H1 (cell line): Measurements from ENCODE around the gene LRRTM3. TPM values are rescaled to one million over a fixed set of nuclear protein-coding genes. Genes with fewer than 3 reads are reported as not detected.

ENCODE experiments used
- CTCF ChIA-PET: fragments of 300-600 bp; sonication (Branson Sonifier 250); formaldehyde crosslinking; loops from one replicate; lab custom pipeline; 2021; ENCODE audit not compliant: partially characterized antibody; lab: Charles Lee
- POLR2A ChIA-PET: fragments of 300-600 bp; sonication (Branson Sonifier 250); formaldehyde crosslinking; loops from one replicate; lab custom pipeline; 2021; ENCODE audit warnings: inconsistent platforms; ENCODE audit not compliant: partially characterized antibody; lab: Charles Lee
- DNase-seq, 2 experiments: peaks; one replicate each; pipeline versions ENCODE4 v3.0.0 to v3.0.0-alpha.2; 2010 to 2022; ENCODE audit warnings: low spot score in 2 of 2, low read depth in 1 of 2, mixed read lengths in 1 of 2
- FAIRE-seq: peaks from 2 replicates; lab custom pipeline; 2011; peaks lifted over from hg19 to GRCh38; lab: Jason Lieb, UNC
- H2AFZ ChIP-seq: 2 replicates; pipeline ENCODE4 v1.8.1; 2012; ENCODE audit warnings: low read length, inconsistent platforms
- H2AK5ac ChIP-seq: 2 replicates; pipeline ENCODE4 v1.6.1; 2013; ENCODE audit warnings: low read depth, low read length
- H2BK120ac ChIP-seq: replicated peaks from 2 replicates; pipeline ENCODE3; 2013; ENCODE audit warnings: low read depth, low read length, inconsistent platforms
- H2BK12ac ChIP-seq: 2 replicates; pipeline ENCODE4 v1.6.1; 2013; ENCODE audit warnings: low read depth, low read length
- H2BK15ac ChIP-seq: 2 replicates; pipeline ENCODE4 v1.6.1; 2013; ENCODE audit warnings: low read length
- H2BK20ac ChIP-seq: 2 replicates; pipeline ENCODE4 v1.6.1; 2013; ENCODE audit warnings: low read length
- H2BK5ac ChIP-seq: 2 replicates; pipeline ENCODE4 v1.6.1; 2013; ENCODE audit warnings: low read depth, low read length
- H3K14ac ChIP-seq: 2 replicates; pipeline ENCODE4 v1.6.1; 2013; ENCODE audit warnings: inconsistent platforms; ENCODE audit not compliant: insufficient read length
- H3K18ac ChIP-seq: 2 replicates; pipeline ENCODE4 v1.6.1; 2013; ENCODE audit warnings: low read length; ENCODE audit errors: extremely low read depth
- H3K23ac ChIP-seq: 2 replicates; pipeline ENCODE4 v1.6.1; 2013; ENCODE audit warnings: inconsistent platforms; ENCODE audit not compliant: insufficient read length
- H3K23me2 ChIP-seq: 2 replicates; pipeline ENCODE4 v1.6.1; 2013; ENCODE audit warnings: low read depth, low read length
- H3K27ac ChIP-seq: 2 replicates; pipeline ENCODE4 v1.6.1; 2011; ENCODE audit warnings: low read depth, low read length, inconsistent platforms
- H3K27me3 ChIP-seq, 4 experiments: replicated peaks in 1 of 4; 1 replicate in 1 of 4; 2 replicates in 3 of 4; pipeline versions ENCODE4 v1.6.1 to v1.8.1; 2011 to 2013; ENCODE audit warnings: low read length in 3 of 4, mild to moderate bottlenecking in 3 of 4, inconsistent platforms in 2 of 4, mixed read lengths in 2 of 4, moderate library complexity in 1 of 4; ENCODE audit not compliant: control insufficient read depth in 3 of 4, insufficient read depth in 3 of 4; ENCODE audit errors: extremely low read depth in 1 of 4
- H3K36me3 ChIP-seq, 4 experiments: 2 replicates each; pipeline versions ENCODE4 v1.6.1 to v1.8.1; 2011 to 2013; ENCODE audit warnings: mild to moderate bottlenecking in 4 of 4, low read length in 3 of 4, moderate library complexity in 2 of 4, control low read depth in 1 of 4, inconsistent platforms in 1 of 4; ENCODE audit not compliant: insufficient read depth in 4 of 4, control insufficient read depth in 2 of 4
- H3K4ac ChIP-seq: replicated peaks from 2 replicates; pipeline ENCODE3; 2013; ENCODE audit warnings: low read length, low read depth, mixed read lengths, inconsistent platforms; ENCODE audit not compliant: insufficient read length
- H3K4me1 ChIP-seq, 4 experiments: replicated peaks in 1 of 4; 1 replicate in 1 of 4; 2 replicates in 3 of 4; pipeline versions ENCODE4 v1.6.1 to v1.8.1; 2011 to 2013; ENCODE audit warnings: low read length in 3 of 4, inconsistent platforms in 2 of 4, mixed read lengths in 1 of 4; ENCODE audit not compliant: insufficient read depth in 4 of 4, control insufficient read depth in 3 of 4
- H3K4me2 ChIP-seq, 2 experiments: 2 replicates each; pipeline versions ENCODE4 v1.6.1 to v1.8.1; 2011 to 2013; ENCODE audit warnings: low read depth in 2 of 2, low read length in 2 of 2, control low read depth in 1 of 2, inconsistent platforms in 1 of 2, mild to moderate bottlenecking in 1 of 2; ENCODE audit not compliant: insufficient read depth in 1 of 2
- H3K4me3 ChIP-seq, 4 experiments: fragments of 200-600, 300-600 bp in 1 of 4; sonication (generic), shearing (Covaris generic), sonication (Bioruptor Twin) in 1 of 4; 2 replicates each; pipeline versions ENCODE4 v1.5.1 to v1.8.1; 2011 to 2016; ENCODE audit warnings: low read length in 4 of 4, low read depth in 3 of 4, control low read depth in 2 of 4, inconsistent platforms in 2 of 4, mild to moderate bottlenecking in 2 of 4, mixed read lengths in 1 of 4, moderate library complexity in 1 of 4; ENCODE audit not compliant: insufficient read depth in 2 of 4; ENCODE audit errors: extremely low read depth in 1 of 4
- H3K56ac ChIP-seq: replicated peaks from 2 replicates; pipeline ENCODE3; 2013; ENCODE audit warnings: low read depth, mild to moderate bottlenecking, mixed read lengths, low read length, inconsistent platforms; ENCODE audit not compliant: insufficient read length
- H3K79me1 ChIP-seq: 2 replicates; pipeline ENCODE4 v1.6.1; 2013; ENCODE audit warnings: low read depth, low read length, control low read depth
- H3K79me2 ChIP-seq, 2 experiments: 2 replicates each; pipeline versions ENCODE4 v1.6.1 to v1.8.1; 2012 to 2013; ENCODE audit warnings: low read length in 2 of 2, mild to moderate bottlenecking in 2 of 2, inconsistent platforms in 1 of 2; ENCODE audit not compliant: insufficient read depth in 2 of 2, control insufficient read depth in 1 of 2
- H3K9ac ChIP-seq, 4 experiments: replicated peaks in 1 of 4; 1 replicate in 1 of 4; 2 replicates in 3 of 4; pipeline versions ENCODE4 v1.6.1 to v1.8.1; 2011 to 2013; ENCODE audit warnings: low read depth in 3 of 4, low read length in 3 of 4, control low read depth in 2 of 4, mild to moderate bottlenecking in 2 of 4, moderate library complexity in 2 of 4, inconsistent platforms in 1 of 4; ENCODE audit errors: extremely low read depth in 1 of 4
- H3K9me3 ChIP-seq, 2 experiments: 2 replicates each; pipeline versions ENCODE4 v1.6.1 to v1.8.1; 2012 to 2013; ENCODE audit warnings: mild to moderate bottlenecking in 2 of 2, moderate library complexity in 2 of 2, control low read depth in 1 of 2, inconsistent platforms in 1 of 2, low read depth in 1 of 2, low read length in 1 of 2, mixed read lengths in 1 of 2; ENCODE audit not compliant: insufficient read depth in 2 of 2
- H4K20me1 ChIP-seq, 2 experiments: replicated peaks in 1 of 2; 2 replicates each; pipeline versions ENCODE3 to v1.8.1; 2011 to 2013; ENCODE audit warnings: inconsistent platforms in 2 of 2, low read length in 2 of 2, mild to moderate bottlenecking in 1 of 2; ENCODE audit not compliant: insufficient read depth in 2 of 2, control insufficient read depth in 1 of 2
- H4K5ac ChIP-seq: 2 replicates; pipeline ENCODE4 v1.6.1; 2013; ENCODE audit warnings: low read length, low read depth, mixed read lengths, inconsistent platforms; ENCODE audit not compliant: insufficient read length
- H4K8ac ChIP-seq: 2 replicates; pipeline ENCODE4 v1.8.0; 2013; ENCODE audit warnings: mild to moderate bottlenecking, moderate library complexity, low read length, inconsistent platforms; ENCODE audit not compliant: insufficient read depth; ENCODE audit errors: extremely low read depth
- H4K91ac ChIP-seq: replicated peaks from 2 replicates; pipeline ENCODE3; 2013; ENCODE audit warnings: low read length, mixed read lengths, inconsistent platforms; ENCODE audit not compliant: insufficient read length
- BACH1 ChIP-seq: IDR thresholded peaks from 2 replicates; pipeline ENCODE4 v1.6.1; 2012; ENCODE audit warnings: low read length, improper control_type of control experiment
- BRCA1 ChIP-seq: IDR thresholded peaks from 2 replicates; pipeline ENCODE4 v1.6.1; 2012; ENCODE audit warnings: low read depth, low read length, improper control_type of control experiment
- CBX8 ChIP-seq: fragments of 300-800, 300-1000 bp; sonication (generic); IDR thresholded peaks from 2 replicates; pipeline ENCODE4 v1.7.1; 2016; ENCODE audit warnings: low read depth, low read length, borderline replicate concordance
- CEBPB ChIP-seq: IDR thresholded peaks from 2 replicates; pipeline ENCODE4 v1.6.1; 2012; ENCODE audit warnings: low read depth, low read length
- CHD2 ChIP-seq: IDR thresholded peaks from 2 replicates; pipeline ENCODE4 v1.6.1; 2012; ENCODE audit warnings: low read length, improper control_type of control experiment
- EZH2 ChIP-seq: fragments of 200-600 bp; sonication (generic); IDR thresholded peaks from 2 replicates; pipeline ENCODE4 v1.7.1; 2012; ENCODE audit warnings: low read depth, mild to moderate bottlenecking, moderate library complexity, low read length, inconsistent platforms; ENCODE audit not compliant: severe bottlenecking
- HDAC6 ChIP-seq: IDR thresholded peaks from one replicate; pipeline ENCODE4 v1.7.1; 2012; ENCODE audit warnings: low read depth, mild to moderate bottlenecking, inconsistent platforms, low read length, moderate library complexity
- MAFK ChIP-seq: IDR thresholded peaks from 2 replicates; pipeline ENCODE4 v1.6.1; 2012; ENCODE audit warnings: low read depth, mild to moderate bottlenecking, improper control_type of control experiment, low read length
- POLR2A ChIP-seq, 2 experiments: IDR thresholded peaks; 1 replicate in 1 of 2; 2 replicates in 1 of 2; pipeline ENCODE4 v1.6.1; 2011; ENCODE audit warnings: low read depth in 2 of 2, low read length in 2 of 2, mild to moderate bottlenecking in 2 of 2; ENCODE audit errors: control extremely low read depth in 1 of 2
- RBBP5 ChIP-seq: IDR thresholded peaks from 2 replicates; pipeline ENCODE4 v1.7.1; 2012; ENCODE audit warnings: low read depth, mild to moderate bottlenecking, inconsistent platforms, low read length, moderate library complexity, borderline replicate concordance
- SIRT6 ChIP-seq: IDR thresholded peaks from one replicate; pipeline ENCODE4 v1.7.1; 2012; ENCODE audit warnings: low read length, inconsistent platforms
- TEAD4 ChIP-seq: IDR thresholded peaks from 2 replicates; pipeline ENCODE4 v1.6.1; 2012; ENCODE audit warnings: low read depth, low read length, inconsistent platforms, mixed read lengths
- WGBS, 2 experiments: shearing (Covaris generic) in 1 of 2; methylation state at CpG; one replicate each; pipeline versions ENCODE4 v1.1.6 to v1.1.7; 2013 to 2015; ENCODE audit warnings: low lambda C conversion rate in 2 of 2, mixed read lengths in 2 of 2, inconsistent platforms in 1 of 2, low coverage in 1 of 2, missing lambda C conversion rate in 1 of 2; ENCODE audit not compliant: insufficient replicate concordance in 2 of 2, insufficient coverage in 1 of 2, insufficient read length in 1 of 2; ENCODE audit errors: extremely low coverage in 1 of 2, missing lambda C conversion rate in 1 of 2; 5-methylcytosine and 5-hydroxymethylcytosine counted together
- polyA plus RNA-seq, 7 experiments: library from polyadenylated mRNA; depleted of rRNA in 3 of 7; stranded (reverse) in 5 of 7; unstranded in 2 of 7; fragments of >200 nt in 5 of 7; fragments of 200-250 nt in 2 of 7; gene quantifications; 1 replicate in 5 of 7; 2 replicates in 1 of 7; 4 replicates in 1 of 7; pipeline versions ENCODE4 v1.2.1 to v1.2.3, GENCODE V29; 2011 to 2013; ENCODE audit warnings: missing spikeins in 2 of 7, mixed read lengths in 2 of 7
- total RNA-seq: library from RNA; stranded (reverse); fragmentation: NEBNext Ultra II Directional; extraction: Animal tissue kit (Norgen Biotek cat#: 25700); gene quantifications from 2 replicates; pipeline ENCODE4 v1.2.1, GENCODE V29; 2021
- TF ChIP-seq, protein P1 (sequence below): IDR thresholded peaks from 2 replicates; pipeline ENCODE4 v1.6.1; 2012; ENCODE audit warnings: inconsistent platforms

Gene LRRTM3
- total and polyA plus RNA-seq, 2 of the 8 experiments (the other 6 are each of a cell fraction or from before 2014, with no cell fraction given), result 0.33 to 0.48 TPM

DNA sequence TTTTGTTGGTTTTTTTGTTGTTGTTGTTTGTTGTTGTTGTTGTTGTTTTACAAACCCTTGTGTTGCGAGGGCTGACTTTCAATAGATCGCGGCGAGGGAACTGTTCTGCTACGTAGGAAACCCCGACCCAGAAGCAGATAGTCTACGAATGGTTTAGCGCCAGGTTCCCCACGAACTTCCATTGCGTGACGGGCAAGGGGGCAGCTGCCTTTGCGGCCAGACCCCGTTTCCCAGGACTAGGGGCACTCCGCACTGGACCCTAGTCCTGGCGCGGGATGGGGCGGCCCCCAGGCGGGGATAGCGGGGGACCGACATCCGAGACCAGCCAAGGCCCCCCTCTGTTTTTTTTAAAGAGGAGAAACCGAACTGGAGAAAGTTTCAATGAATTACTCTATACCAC is 119.6 kb downstream of the LRRTM3 start:
- Histone ChIP-seq H2BK120ac (no peak overlapping the region), H2AFZ (no peak overlapping the region), H3K27ac (no peak overlapping the region), H3K4me2 (no peak overlapping the region), H3K56ac (no peak overlapping the region), H4K20me1 (no peaks in the 10 kb centered on the region), H2BK12ac (no peak overlapping the region), H3K9me3 (no peaks in the 10 kb centered on the region), H3K9ac (no peak overlapping the region), H2BK15ac (no peak overlapping the region), H2AK5ac (no peak overlapping the region), H3K79me2 (no peaks in the 10 kb centered on the region), H3K14ac (no peak overlapping the region), H3K4me3 (no peak overlapping the region), H4K8ac (no peak overlapping the region), H2BK20ac (no peak overlapping the region), H3K18ac (no peak overlapping the region), H3K4me1 (no peaks in the 10 kb centered on the region), H3K23ac (no peak overlapping the region), H3K4ac (no peak overlapping the region), H4K91ac (no peak overlapping the region), H2BK5ac (no peak overlapping the region), H3K23me2 (no peaks in the 10 kb centered on the region), H3K79me1 (no peaks in the 10 kb centered on the region), H4K5ac (no peak overlapping the region), H3K27me3 (no peaks in the 10 kb centered on the region), H3K36me3 (no peaks in the 10 kb centered on the region)
- 93% methylated on average over 22 of the region's 22 CpGs; no CpG with 5 or more reads in 1 of the 2 experiments for WGBS, 2 experiments
- DNase-seq (no peak), FAIRE-seq (no peak)
- POLR2A ChIA-PET, result no interaction called here
- TF ChIP-seq BACH1 (no peak), MAFK (no peak), POLR2A (IDR thresholded peaks at IDR 0.05; ENCODE audit: control extremely low read depth in 1 of 2, low read depth in 2 of 2, low read length in 2 of 2) (no peak), CBX8 (no peak), RBBP5 (no peak), TEAD4 (no peak), SIRT6 (no peak), BRCA1 (no peak), CEBPB (no peak), EZH2 (no peak), CHD2 (no peak), HDAC6 (no peak)
- TF ChIP-seq, protein P1, sequence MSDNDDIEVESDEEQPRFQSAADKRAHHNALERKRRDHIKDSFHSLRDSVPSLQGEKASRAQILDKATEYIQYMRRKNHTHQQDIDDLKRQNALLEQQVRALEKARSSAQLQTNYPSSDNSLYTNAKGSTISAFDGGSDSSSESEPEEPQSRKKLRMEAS, result no peak
- CTCF ChIA-PET, result interaction anchor here (0.6 kb wide), 1 partner anchor 313 kb away, joined by 3 read pairs; no protein-coding TSS in a partner anchor
